Erythroblast (primary cell): Measurements from ENCODE around the gene WASHC4.

Experiments
- GATA1 ChIP-seq: IDR thresholded peaks from 2 replicates; pipeline ENCODE4 v1.6.1; 2011; ENCODE audit warnings: low read depth, mild to moderate bottlenecking, control low read depth, low read length, moderate library complexity
- POLR2A ChIP-seq: IDR thresholded peaks from 2 replicates; pipeline ENCODE4 v1.6.1; 2011; ENCODE audit warnings: mild to moderate bottlenecking, low read length

- TF ChIP-seq POLR2A: no peak
- TF ChIP-seq GATA1: no peak
Observed at GRCh38 chr12:105190530-105190929, 83.0 kb downstream of the WASHC4 start.
